Mucosa of descending colon (tissue), 3 donors: ENCODE measurements around the gene NR6A1. TPM values are rescaled to one million over a fixed set of nuclear protein-coding genes. Genes with fewer than 3 reads are reported as not detected.
A peak's percentile ranks its signal among the peaks of the same experiment; 100 is the strongest.

Source experiments
- ATAC-seq: fragments of 200-7000 bp; cut with Tn5 transposase; one replicate; pipeline ENCODE4 v1.9.1; 2020; ENCODE audit warnings: mild to moderate bottlenecking, moderate library complexity
- DNase-seq, 3 donors: peaks; one replicate each; pipeline ENCODE4 v3.0.0-alpha.2; 2020
- H3K36me3 ChIP-seq: fragments of 200-600 bp; one replicate; pipeline ENCODE4 v1.8.0; 2021; ENCODE audit warnings: low read depth, mild to moderate bottlenecking
- H3K4me1 ChIP-seq: fragments of 200-600 bp; one replicate; pipeline ENCODE4 v1.8.0; 2021; ENCODE audit warnings: low read depth, mild to moderate bottlenecking
- H3K4me3 ChIP-seq: fragments of 200-600 bp; one replicate; pipeline ENCODE4 v1.8.0; 2021; ENCODE audit warnings: mild to moderate bottlenecking
- H3K9me3 ChIP-seq: fragments of 200-600 bp; one replicate; pipeline ENCODE4 v1.8.0; 2021; ENCODE audit warnings: mild to moderate bottlenecking
- intact Hi-C, 2 donors: fragments of 100-400 bp; cut with DNase I in 1 of 2; cut with micrococcal nuclease in 1 of 2; formaldehyde crosslinking; loops; one replicate each; pipeline versions ENCODE4 v1.11.0 to v1.11.1; 2022; cut with DNase I, micrococcal nuclease
- total RNA-seq, 3 donors: library from RNA; stranded (reverse); fragmentation: NEBNext Ultra II Directional in 2 of 3; extraction: Animal tissue kit (Norgen Biotek cat#: 25700) in 2 of 3; gene quantifications; one replicate each; pipeline versions ENCODE4 v1.2.1 to v1.2.4, GENCODE V29; 2021 to 2023
- TF ChIP-seq, protein P1 (sequence below): fragments of 200-600 bp; IDR thresholded peaks from one replicate; pipeline ENCODE4 v1.8.0; 2022; ENCODE audit warnings: antibody characterized with exemption, mild to moderate bottlenecking
- donor health status: DM: no; HTN: no; CAD: no; lungs with moderate emphysema.
- donor health status: DM: no; HTN: no; CAD: no.
- donor health status: DM: no; HTN: yes; CAD: no.

The NR6A1 gene
- total RNA-seq, 3 donors from 2014 or later = 5.6 to 8.4 (median 7.0) TPM

DNA sequence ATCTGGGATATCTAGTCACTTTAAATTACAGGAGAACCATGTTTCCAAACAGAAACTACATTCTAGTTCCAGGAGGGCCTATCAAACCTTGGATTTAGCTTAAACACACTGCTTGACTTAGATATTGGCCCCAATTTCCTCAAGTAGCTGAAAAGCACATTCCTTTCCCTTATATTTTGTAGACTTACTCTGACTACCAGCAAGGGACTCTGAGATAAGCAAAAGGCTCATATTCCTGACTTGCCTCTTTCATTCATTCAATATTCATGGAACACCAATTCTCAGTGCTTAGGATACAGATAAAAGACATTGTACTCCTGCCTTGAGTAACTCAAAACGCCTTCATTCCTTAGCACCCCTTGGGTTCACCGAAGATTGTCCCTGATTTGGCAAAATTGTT, 11.8 kb downstream of the NR6A1 start:
- DNase-seq = no peak
- TF ChIP-seq, protein P1, sequence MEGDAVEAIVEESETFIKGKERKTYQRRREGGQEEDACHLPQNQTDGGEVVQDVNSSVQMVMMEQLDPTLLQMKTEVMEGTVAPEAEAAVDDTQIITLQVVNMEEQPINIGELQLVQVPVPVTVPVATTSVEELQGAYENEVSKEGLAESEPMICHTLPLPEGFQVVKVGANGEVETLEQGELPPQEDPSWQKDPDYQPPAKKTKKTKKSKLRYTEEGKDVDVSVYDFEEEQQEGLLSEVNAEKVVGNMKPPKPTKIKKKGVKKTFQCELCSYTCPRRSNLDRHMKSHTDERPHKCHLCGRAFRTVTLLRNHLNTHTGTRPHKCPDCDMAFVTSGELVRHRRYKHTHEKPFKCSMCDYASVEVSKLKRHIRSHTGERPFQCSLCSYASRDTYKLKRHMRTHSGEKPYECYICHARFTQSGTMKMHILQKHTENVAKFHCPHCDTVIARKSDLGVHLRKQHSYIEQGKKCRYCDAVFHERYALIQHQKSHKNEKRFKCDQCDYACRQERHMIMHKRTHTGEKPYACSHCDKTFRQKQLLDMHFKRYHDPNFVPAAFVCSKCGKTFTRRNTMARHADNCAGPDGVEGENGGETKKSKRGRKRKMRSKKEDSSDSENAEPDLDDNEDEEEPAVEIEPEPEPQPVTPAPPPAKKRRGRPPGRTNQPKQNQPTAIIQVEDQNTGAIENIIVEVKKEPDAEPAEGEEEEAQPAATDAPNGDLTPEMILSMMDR = no peak
- intact Hi-C loops = no loop called here
- H3K36me3 ChIP-seq = no peaks in the 10 kb centered on the region
- ATAC-seq = no peak
- no peaks in the 10 kb centered on the region for H3K9me3 ChIP-seq
- H3K4me1 ChIP-seq = no peaks in the 10 kb centered on the region
- H3K4me3 ChIP-seq = no peak overlapping the region

DNA sequence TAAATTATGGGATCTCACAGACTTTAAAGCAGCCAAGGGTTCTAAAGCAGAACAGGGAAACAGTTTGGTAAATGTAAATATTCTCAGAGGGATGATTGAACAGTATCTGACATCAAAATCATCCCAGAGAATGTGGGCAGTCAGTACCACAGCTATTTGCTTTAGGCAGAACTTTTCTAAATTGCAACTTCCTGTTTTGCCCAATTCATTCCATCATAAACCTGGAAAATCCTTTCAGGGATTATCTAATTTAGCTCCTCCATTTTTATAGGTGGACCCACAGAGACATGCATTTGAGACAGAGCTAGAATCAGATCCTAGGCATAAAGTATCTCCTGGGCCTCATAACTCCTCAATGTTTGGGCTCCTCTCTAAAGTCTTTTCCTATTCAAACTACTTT, 12.4 kb downstream of the NR6A1 start:
- DNase-seq = no peak
- Histone ChIP-seq H3K4me3 (no peak overlapping the region), H3K36me3 (no peaks in the 10 kb centered on the region), H3K4me1 (no peaks in the 10 kb centered on the region), H3K9me3 (no peaks in the 10 kb centered on the region)
- intact Hi-C loops = no loop called here
- no peak for ATAC-seq
- TF ChIP-seq, protein P1 = no peak

DNA sequence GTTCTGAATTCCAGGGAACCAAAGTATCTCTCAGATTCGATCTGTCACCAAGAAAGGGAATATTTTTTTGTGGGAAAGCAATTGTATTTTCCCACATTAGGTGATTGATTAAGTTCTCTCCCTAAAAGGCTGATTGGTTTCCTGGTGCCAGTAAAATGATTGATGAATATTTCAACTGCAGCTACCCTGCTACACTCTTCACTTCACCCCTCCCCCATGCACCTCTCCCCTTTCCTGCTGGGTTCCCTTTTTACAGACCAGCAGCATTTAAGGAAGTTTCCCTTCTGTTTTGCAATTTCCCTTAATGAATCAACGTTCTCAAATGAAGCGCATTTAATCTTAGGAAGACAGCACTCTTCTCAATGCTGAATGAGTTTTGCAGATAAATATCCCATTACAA, 13.1 kb downstream of the NR6A1 start:
- Histone ChIP-seq H3K4me3 (no peak overlapping the region), H3K9me3 (no peaks in the 10 kb centered on the region), H3K36me3 (no peaks in the 10 kb centered on the region), H3K4me1 (no peaks in the 10 kb centered on the region)
- DNase-seq = peak in 1 of 3 donors; percentile 34
- TF ChIP-seq, protein P1 = no peak
- ATAC-seq = peak; percentile 36
- intact Hi-C loops = no loop called here

DNA sequence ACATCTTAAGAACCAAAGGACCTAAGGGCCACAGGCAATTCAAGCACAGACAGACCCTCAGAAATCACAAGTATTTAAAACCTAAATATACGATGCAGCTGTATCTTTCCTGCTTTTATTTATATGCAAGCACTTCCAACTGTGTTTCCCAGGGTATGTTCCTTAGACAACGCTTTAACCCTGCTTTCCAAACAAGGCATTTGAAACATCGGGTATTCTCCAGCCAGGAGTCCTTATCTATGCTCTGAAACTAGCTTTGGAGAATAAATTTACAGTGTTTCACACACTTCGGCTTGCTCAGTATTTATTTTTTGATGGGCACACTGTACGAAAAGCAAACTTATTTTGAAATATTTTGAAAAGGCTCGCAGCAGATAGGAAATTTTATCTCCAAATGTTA, 13.5 kb downstream of the NR6A1 start:
- DNase-seq = no peak
- Histone ChIP-seq H3K4me3 (no peak overlapping the region), H3K9me3 (no peaks in the 10 kb centered on the region), H3K4me1 (no peaks in the 10 kb centered on the region), H3K36me3 (no peaks in the 10 kb centered on the region)
- TF ChIP-seq, protein P1 = no peak
- ATAC-seq = no peak
- intact Hi-C loops = no loop called here

DNA sequence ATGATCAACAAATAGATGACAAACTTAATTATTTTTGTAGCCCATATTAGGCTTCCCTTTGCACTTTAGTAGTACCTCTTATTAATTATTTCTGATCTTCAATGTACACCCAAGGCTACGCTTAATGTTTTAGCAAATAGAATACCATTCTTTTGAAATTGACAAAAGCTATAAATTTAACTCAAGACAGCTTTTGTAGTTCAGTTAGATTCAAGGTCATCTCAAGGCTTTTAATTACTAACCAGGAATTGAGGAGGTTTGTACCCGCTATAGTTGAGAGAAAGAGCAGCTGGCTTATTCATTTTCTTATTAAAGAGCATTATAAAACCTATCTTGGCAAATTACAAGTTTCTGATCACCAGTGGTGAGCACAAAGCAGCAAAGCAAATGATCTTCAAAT, 15.1 kb downstream of the NR6A1 start:
- Histone ChIP-seq H3K4me3 (no peak overlapping the region), H3K9me3 (no peaks in the 10 kb centered on the region), H3K4me1 (no peaks in the 10 kb centered on the region), H3K36me3 (no peaks in the 10 kb centered on the region)
- intact Hi-C loops = no loop called here
- no peak for ATAC-seq
- TF ChIP-seq, protein P1 = no peak
- DNase-seq = no peak

DNA sequence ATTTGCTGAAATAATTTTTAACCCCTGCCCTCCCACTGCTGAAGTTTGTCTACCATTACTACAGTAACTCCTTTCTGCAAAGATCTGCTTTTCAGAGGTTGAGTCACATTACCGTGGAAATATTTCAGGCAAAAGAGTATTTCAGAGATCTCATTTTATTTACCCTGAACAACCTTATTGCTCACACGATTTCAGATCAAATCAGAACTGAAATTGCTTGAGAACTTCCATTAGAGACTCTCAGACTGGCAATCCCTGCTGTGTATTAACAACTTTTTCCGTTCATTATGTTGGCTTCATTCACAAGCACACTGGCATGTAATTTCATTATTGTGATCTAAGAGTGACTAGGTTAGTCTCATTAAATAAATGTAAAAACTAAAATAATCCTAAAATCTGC, 16.1 kb downstream of the NR6A1 start:
- no peak overlapping the region for H3K4me3 ChIP-seq

More for the DNA sequence above, 16.1 kb downstream of the NR6A1 start:
- no peaks in the 10 kb centered on the region for H3K4me1 ChIP-seq
- H3K36me3 ChIP-seq = no peaks in the 10 kb centered on the region
- DNase-seq = no peak
- no peak for ATAC-seq
- H3K9me3 ChIP-seq = no peaks in the 10 kb centered on the region
- intact Hi-C loops = no loop called here
- TF ChIP-seq, protein P1 = no peak
